Measurements from ENCODE around the gene RNASE8. TPM values are rescaled to one million over a fixed set of nuclear protein-coding genes. Genes with fewer than 3 reads are reported as not detected.

RNASE8 gene
- total RNA-seq, 2 experiments from 2014 or later, result not detected

DNA sequence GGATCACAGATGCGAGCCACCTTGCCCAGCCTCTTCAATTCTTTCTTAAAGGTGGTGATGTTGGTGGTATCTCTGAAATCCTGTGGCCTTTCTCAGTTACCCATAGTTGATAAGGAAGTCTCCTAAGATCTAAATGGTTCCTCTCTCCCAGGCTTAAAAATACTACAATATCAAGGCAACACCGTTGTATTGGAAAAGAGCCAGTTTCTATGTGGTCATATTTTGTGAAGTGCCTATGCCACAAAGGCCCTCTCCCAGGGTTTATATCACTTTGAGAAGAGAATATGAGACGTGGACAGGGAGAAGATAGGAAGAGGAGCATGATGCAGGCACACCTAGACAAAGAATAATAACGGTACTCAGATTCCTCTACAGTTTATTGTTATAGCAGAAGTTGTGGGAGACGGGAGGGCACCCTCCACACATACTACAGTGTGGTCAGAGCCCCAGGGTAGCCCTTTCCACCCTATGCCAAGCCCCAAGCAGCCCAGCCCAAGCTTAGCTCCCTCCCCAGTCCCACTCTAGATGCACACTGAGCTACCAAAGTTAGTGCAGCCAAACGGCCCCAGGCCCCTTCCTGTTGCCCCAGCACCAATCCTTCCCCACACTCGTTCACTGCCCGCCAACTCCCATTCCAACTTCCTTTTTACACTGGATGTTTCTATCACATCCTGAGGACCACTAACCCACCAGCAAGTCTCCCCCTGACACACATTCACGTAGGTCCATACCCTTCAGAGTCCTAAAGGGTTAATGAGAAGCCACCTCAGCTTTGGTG is 41.0 kb upstream of the RNASE8 start:
- no peaks in the 10 kb centered on the region for H3K4me1 Mint-ChIP-seq (ENCODE audit: low read depth)
- H3K4me3 Mint-ChIP-seq, result no peak overlapping the region
- H3K27ac Mint-ChIP-seq, result no peak overlapping the region
- TF ChIP-seq, protein P1, sequence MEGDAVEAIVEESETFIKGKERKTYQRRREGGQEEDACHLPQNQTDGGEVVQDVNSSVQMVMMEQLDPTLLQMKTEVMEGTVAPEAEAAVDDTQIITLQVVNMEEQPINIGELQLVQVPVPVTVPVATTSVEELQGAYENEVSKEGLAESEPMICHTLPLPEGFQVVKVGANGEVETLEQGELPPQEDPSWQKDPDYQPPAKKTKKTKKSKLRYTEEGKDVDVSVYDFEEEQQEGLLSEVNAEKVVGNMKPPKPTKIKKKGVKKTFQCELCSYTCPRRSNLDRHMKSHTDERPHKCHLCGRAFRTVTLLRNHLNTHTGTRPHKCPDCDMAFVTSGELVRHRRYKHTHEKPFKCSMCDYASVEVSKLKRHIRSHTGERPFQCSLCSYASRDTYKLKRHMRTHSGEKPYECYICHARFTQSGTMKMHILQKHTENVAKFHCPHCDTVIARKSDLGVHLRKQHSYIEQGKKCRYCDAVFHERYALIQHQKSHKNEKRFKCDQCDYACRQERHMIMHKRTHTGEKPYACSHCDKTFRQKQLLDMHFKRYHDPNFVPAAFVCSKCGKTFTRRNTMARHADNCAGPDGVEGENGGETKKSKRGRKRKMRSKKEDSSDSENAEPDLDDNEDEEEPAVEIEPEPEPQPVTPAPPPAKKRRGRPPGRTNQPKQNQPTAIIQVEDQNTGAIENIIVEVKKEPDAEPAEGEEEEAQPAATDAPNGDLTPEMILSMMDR (IDR thresholded peaks at IDR 0.05), result no peak
- H3K36me3 Mint-ChIP-seq (ENCODE audit: low read depth), result no peaks in the 10 kb centered on the region
- no peaks in the 10 kb centered on the region for H3K9me3 Mint-ChIP-seq
- ChIA-PET CTCF (interaction anchor here (1.0 to 15.2 kb wide), 9 partner anchors 9 to 91 kb away, joined by 3 to 267 read pairs (median 63); partner anchors contain the start of genes RNASE7, SLC39A2, TMEM253 and TPPP2), POLR2A (interaction anchor here (1.4 kb wide), 1 partner anchor 87 kb away, joined by 3 read pairs; no protein-coding TSS in a partner anchor)
- ATAC-seq, result no peak
- no peak for DNase-seq
- H3K27me3 Mint-ChIP-seq, result peaks cover 10% of the 10 kb centered on the region
- intact Hi-C loops (cut with micrococcal nuclease), result no loop called here

DNA sequence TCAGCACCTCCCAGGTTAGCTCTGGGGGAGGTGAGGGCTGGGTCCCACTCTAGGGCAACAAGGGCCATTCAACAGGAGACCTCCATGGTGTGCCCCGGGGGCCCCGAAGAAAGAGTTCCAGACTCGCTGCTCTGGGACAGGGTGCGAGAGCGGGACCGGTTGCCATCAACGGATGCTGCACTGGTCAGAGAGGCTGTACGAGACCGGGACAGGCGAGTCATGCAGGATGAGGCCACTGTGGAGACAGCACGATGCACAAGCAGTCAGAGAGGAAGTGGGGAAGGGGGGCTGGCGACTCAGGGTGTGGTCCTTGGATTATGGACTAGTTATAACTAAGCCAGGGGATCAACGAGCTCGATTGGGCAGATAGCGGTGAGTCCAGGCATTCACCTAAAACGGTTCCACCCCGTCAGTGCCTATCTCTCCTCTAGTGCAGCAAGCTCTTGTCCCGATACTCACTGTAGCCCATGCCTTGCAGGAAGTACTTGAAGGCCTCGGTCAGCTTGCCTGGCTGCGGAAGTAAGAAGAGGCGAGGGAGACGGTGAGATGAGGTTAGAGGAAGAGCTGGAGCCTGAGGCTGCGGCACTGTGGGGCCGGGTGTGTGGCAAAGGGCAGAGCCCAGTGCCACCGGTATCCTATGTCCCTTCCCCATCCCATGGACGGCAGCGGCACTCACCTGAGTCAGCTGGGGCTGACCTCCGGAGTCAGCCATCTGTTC is 39.9 kb upstream of the RNASE8 start:
- POLR2A ChIA-PET, result no interaction called here
- CTCF ChIA-PET, result interaction anchor here (0.7 to 15.2 kb wide), 9 partner anchors 8 to 89 kb away, joined by 3 to 267 read pairs (median 6); partner anchors contain the start of genes RNASE7, SLC39A2, TMEM253 and TPPP2
- Mint-ChIP-seq H3K4me3 (no peak overlapping the region), H3K36me3 (ENCODE audit: low read depth) (no peaks in the 10 kb centered on the region), H3K27me3 (peaks cover 2% of the 10 kb centered on the region), H3K9me3 (no peaks in the 10 kb centered on the region), H3K4me1 (ENCODE audit: low read depth) (peaks cover under 1% of the 10 kb centered on the region), H3K27ac (no peak overlapping the region)
- ATAC-seq (no peak), DNase-seq (no peak)
- TF ChIP-seq, protein P1 (IDR thresholded peaks at IDR 0.05), result no peak
- intact Hi-C loops (cut with micrococcal nuclease), result no loop called here

DNA sequence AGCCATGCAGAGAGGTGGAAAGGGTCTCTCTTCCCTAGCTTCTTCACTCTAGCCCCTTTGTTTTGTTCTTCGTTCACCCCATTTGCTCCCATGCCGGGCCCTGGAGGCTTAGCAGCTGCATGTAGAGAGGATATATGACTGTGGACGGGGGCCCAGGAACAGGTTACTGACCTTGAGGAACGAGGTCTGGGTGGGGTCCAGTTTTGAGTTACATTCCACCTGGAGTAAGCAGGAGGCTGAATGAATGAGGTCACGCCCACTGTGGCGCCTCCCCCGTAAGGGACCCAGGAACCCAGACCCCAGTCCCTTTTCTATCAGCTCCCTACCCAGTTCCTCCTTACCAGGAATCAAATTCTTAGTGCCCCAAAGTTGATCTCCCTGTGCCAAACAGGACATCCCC is 39.3 kb upstream of the RNASE8 start:
- Mint-ChIP-seq H3K4me3 (no peak overlapping the region), H3K27me3 (peaks cover 2% of the 10 kb centered on the region), H3K36me3 (ENCODE audit: low read depth) (no peaks in the 10 kb centered on the region), H3K4me1 (ENCODE audit: low read depth) (peaks cover 3% of the 10 kb centered on the region), H3K27ac (no peak overlapping the region), H3K9me3 (no peaks in the 10 kb centered on the region)
- no peak for DNase-seq
- CTCF ChIA-PET, result interaction anchor here (0.7 to 15.2 kb wide), 9 partner anchors 8 to 118 kb away, joined by 3 to 267 read pairs (median 6); partner anchors contain the start of genes RNASE7, SLC39A2, TMEM253 and TPPP2
- POLR2A ChIA-PET, result no interaction called here
- TF ChIP-seq, protein P1 (IDR thresholded peaks at IDR 0.05), result no peak
- no peak for ATAC-seq
- intact Hi-C loops (cut with micrococcal nuclease), result no loop called here

DNA sequence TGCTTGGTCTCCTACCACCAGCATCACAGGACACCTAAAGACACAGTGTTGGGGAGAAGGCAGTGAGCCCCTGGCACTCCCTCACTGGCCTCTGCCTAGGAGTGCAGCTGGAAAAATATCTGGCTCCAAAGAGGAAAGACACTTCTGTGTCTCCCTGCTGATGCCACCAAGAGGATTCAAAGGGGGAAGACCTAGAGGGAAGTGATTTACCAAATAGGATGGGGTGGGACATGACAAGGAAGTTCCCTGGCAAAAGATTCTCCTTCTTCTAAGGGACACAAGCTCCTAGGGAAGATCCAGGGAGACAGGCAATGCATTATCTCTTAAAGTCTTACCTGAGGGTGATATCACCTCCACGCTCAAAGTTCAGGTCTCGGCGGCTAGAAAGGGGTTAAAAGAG is 38.8 kb upstream of the RNASE8 start:
- POLR2A ChIA-PET, result interaction anchor here (1.0 kb wide), 1 partner anchor 47 kb away, joined by 4 read pairs; no protein-coding TSS in a partner anchor
- TF ChIP-seq, protein P1 (IDR thresholded peaks at IDR 0.05), result no peak
- Mint-ChIP-seq H3K27me3 (peaks cover 2% of the 10 kb centered on the region), H3K4me3 (no peak overlapping the region), H3K36me3 (ENCODE audit: low read depth) (no peaks in the 10 kb centered on the region), H3K27ac (no peak overlapping the region), H3K4me1 (ENCODE audit: low read depth) (peaks cover 3% of the 10 kb centered on the region), H3K9me3 (no peaks in the 10 kb centered on the region)
- CTCF ChIA-PET, result interaction anchor here (0.7 to 15.2 kb wide), 10 partner anchors 9 to 118 kb away, joined by 3 to 267 read pairs (median 5); partner anchors contain the start of genes RNASE7, SLC39A2, TMEM253 and TPPP2
- ATAC-seq, result no peak
- intact Hi-C loops (cut with micrococcal nuclease), result no loop called here
- DNase-seq, result no peak

Data from activated CD8-positive, alpha-beta T cell treated with anti-CD3 and anti-CD28 coated beads for 36 hours (primary cell).